HepG2 (cell line): ENCODE data around the gene FBXW2. TPM values are rescaled to one million over a fixed set of nuclear protein-coding genes. Genes with fewer than 3 reads are reported as not detected.

Source experiments
- ATAC-seq: fragments of 200-7000 bp; cut with Tn5 transposase; 3 replicates; pipeline ENCODE4 v1.9.1; 2020; ENCODE audit warnings: mild to moderate bottlenecking, moderate library complexity
- BruUV-seq: library from RNA; stranded (reverse); fragments of 400-500 nt; replicated peaks from 2 replicates; lab custom pipeline; 2021; lab: Mats Ljungman, UMichigan
- CTCF ChIA-PET: fragments of 300-600 bp; formaldehyde crosslinking; extraction: SDS; loops from one replicate; lab custom pipeline; 2021; ENCODE audit warnings: low total read pairs, inconsistent platforms, low intra/inter-chr PET ratio; lab: Yijun Ruan, JAX
- POLR2A ChIA-PET: fragments of 350-600 bp; sonication (Branson Sonifier 250); formaldehyde crosslinking; loops from one replicate; lab custom pipeline; 2020; ENCODE audit warnings: antibody characterized with exemption, inconsistent platforms; lab: Yijun Ruan, JAX
- DNase-seq: peaks from one replicate; pipeline ENCODE4 v3.0.0-alpha.2; 2015; ENCODE audit warnings: low spot score
- FAIRE-seq: peaks from 3 replicates; lab custom pipeline; 2011; peaks lifted over from hg19 to GRCh38; lab: Jason Lieb, UNC
- H2AFZ ChIP-seq: one replicate; pipeline ENCODE4 v1.6.1; 2011; ENCODE audit warnings: low read length, inconsistent platforms
- H3K27ac ChIP-seq: fragments of 300-600 bp; 3 replicates; pipeline ENCODE4 v1.8.0; 2011; ENCODE audit warnings: mixed run types, mild to moderate bottlenecking, mixed read lengths, low read length, inconsistent platforms; ENCODE audit not compliant: insufficient read depth; ENCODE audit errors: extremely low read length
- H3K27me3 ChIP-seq, 2 experiments: fragments of 200-600 bp in 1 of 2; 2 replicates in 1 of 2; 3 replicates in 1 of 2; pipeline versions ENCODE4 v1.6.0 to v1.8.0; 2011; ENCODE audit warnings: low read length in 2 of 2, mild to moderate bottlenecking in 2 of 2, moderate library complexity in 2 of 2, inconsistent platforms in 1 of 2; ENCODE audit not compliant: insufficient read depth in 2 of 2, control insufficient read depth in 1 of 2
- H3K36me3 ChIP-seq, 2 experiments: fragments of 200-600 bp in 1 of 2; replicated peaks in 1 of 2; 2 replicates in 1 of 2; 3 replicates in 1 of 2; pipeline versions ENCODE4 v1.5.1 to v1.8.0; 2011; ENCODE audit warnings: low read length in 2 of 2, inconsistent platforms in 1 of 2; ENCODE audit not compliant: insufficient read depth in 2 of 2, control insufficient read depth in 1 of 2
- H3K4me1 ChIP-seq: 2 replicates; pipeline ENCODE4 v1.5.1; 2012; ENCODE audit warnings: low read length, inconsistent platforms; ENCODE audit not compliant: insufficient read depth
- H3K4me2 ChIP-seq: 2 replicates; pipeline ENCODE4 v1.6.0; 2011; ENCODE audit warnings: low read depth, low read length, inconsistent platforms
- H3K4me3 ChIP-seq, 3 experiments: fragments of 200-600 bp in 1 of 3; sonication (generic), shearing (Covaris generic) in 1 of 3; replicated peaks in 1 of 3; 2 replicates each; pipeline ENCODE4 v1.5.1; 2011 to 2016; ENCODE audit warnings: low read length in 3 of 3, inconsistent platforms in 2 of 3, low read depth in 2 of 3, mild to moderate bottlenecking in 2 of 3, control low read depth in 1 of 3, mixed read lengths in 1 of 3; ENCODE audit not compliant: insufficient read depth in 1 of 3
- H3K79me2 ChIP-seq: one replicate; pipeline ENCODE4 v1.6.1; 2011; ENCODE audit warnings: low read length, inconsistent platforms; ENCODE audit not compliant: insufficient read depth
- H3K9ac ChIP-seq: 2 replicates; pipeline ENCODE4 v1.6.0; 2011; ENCODE audit warnings: mild to moderate bottlenecking, low read depth, low read length, inconsistent platforms; ENCODE audit not compliant: insufficient read depth
- H3K9me3 ChIP-seq: 2 replicates; pipeline ENCODE4 v1.5.1; 2012; ENCODE audit warnings: mild to moderate bottlenecking, low read length
- H4K20me1 ChIP-seq: 2 replicates; pipeline ENCODE4 v1.6.0; 2011; ENCODE audit warnings: inconsistent platforms, mild to moderate bottlenecking, low read length, moderate library complexity; ENCODE audit not compliant: insufficient read depth
- CBFB ChIP-seq: sonication (generic); formaldehyde crosslinking; IDR thresholded peaks from 2 replicates; pipeline ENCODE4 v1.4.0; 2020; ENCODE audit warnings: missing genetic modification reagents
- NFE2 ChIP-seq: sonication (generic); formaldehyde crosslinking; IDR thresholded peaks from 2 replicates; pipeline ENCODE4 v1.4.0; 2020; ENCODE audit warnings: missing genetic modification reagents
- RFX3 ChIP-seq: IDR thresholded peaks from 2 replicates; pipeline ENCODE4 v1.6.1; 2016; ENCODE audit warnings: missing biosample characterization, missing genetic modification reagents
- WGBS: methylation state at CpG from one replicate; pipeline ENCODE4 v1.1.6; 2017; ENCODE audit warnings: low lambda C conversion rate; 5-methylcytosine and 5-hydroxymethylcytosine counted together
- in situ Hi-C: cut with HindIII; loops from 2 replicates; pipeline ENCODE4 v1.10.0; 2017; ENCODE audit warnings: low pct_unique_long_range_greater_than_20kb; ENCODE audit not compliant: extremely low pct_ligation_motif_present
- intact Hi-C: fragments of 100-400 bp; cut with micrococcal nuclease; formaldehyde crosslinking; loops from one replicate; pipeline ENCODE4 v1.10.0; 2022; ENCODE audit not compliant: unreplicated experiment
- polyA plus RNA-seq, 8 experiments: library from polyadenylated mRNA; depleted of rRNA in 3 of 8; stranded (reverse) in 7 of 8; unstranded in 1 of 8; fragments of >200 nt; fragmentation: Illumina TruSeq in 4 of 8; extraction: Trizol in 4 of 8; gene quantifications; 2 replicates each; pipeline versions ENCODE4 v1.2.1 to v1.2.3, GENCODE V29; 2011 to 2016; ENCODE audit warnings: low read depth in 4 of 8, missing spikeins in 1 of 8, mixed read lengths in 1 of 8; ENCODE audit not compliant: insufficient read depth in 1 of 8
- total RNA-seq, 5 experiments: library from RNA; depleted of rRNA; stranded (reverse); fragments of >200 nt; fragmentation: Illumina TruSeq; extraction: Trizol; gene quantifications; 2 replicates each; pipeline ENCODE4 v1.2.3, GENCODE V29; 2016; ENCODE audit warnings: low read depth in 1 of 5
- TF ChIP-seq, protein P1 (sequence below), 2 experiments: IDR thresholded peaks; 2 replicates each; pipeline ENCODE4 v1.6.1; 2011 to 2012; ENCODE audit warnings: low read length in 2 of 2, borderline replicate concordance in 1 of 2, low read depth in 1 of 2, mild to moderate bottlenecking in 1 of 2, moderate library complexity in 1 of 2
- TF ChIP-seq, protein P2 (sequence below): IDR thresholded peaks from 2 replicates; pipeline ENCODE4 v1.6.1; 2016; ENCODE audit warnings: mild to moderate bottlenecking
- TF ChIP-seq, protein P3 (sequence below), 2 experiments: fragments of 450-650 bp in 1 of 2; sonication (generic) in 1 of 2; formaldehyde crosslinking in 1 of 2; IDR thresholded peaks; 2 replicates each; pipeline versions ENCODE4 v1.6.1 to v1.8.0; 2016 to 2022; ENCODE audit warnings: antibody characterized with exemption in 1 of 2, mild to moderate bottlenecking in 1 of 2, missing genetic modification reagents in 1 of 2
- TF ChIP-seq, protein P4 (sequence below): sonication (generic); formaldehyde crosslinking; IDR thresholded peaks from 2 replicates; pipeline ENCODE4 v1.5.0; 2020; ENCODE audit warnings: missing genetic modification reagents

The FBXW2 gene
- total and polyA plus RNA-seq, 2 of the 13 experiments (the other 11 are each of a cell fraction or from before 2014, with no cell fraction given), result 35.4 to 43.1 TPM

DNA sequence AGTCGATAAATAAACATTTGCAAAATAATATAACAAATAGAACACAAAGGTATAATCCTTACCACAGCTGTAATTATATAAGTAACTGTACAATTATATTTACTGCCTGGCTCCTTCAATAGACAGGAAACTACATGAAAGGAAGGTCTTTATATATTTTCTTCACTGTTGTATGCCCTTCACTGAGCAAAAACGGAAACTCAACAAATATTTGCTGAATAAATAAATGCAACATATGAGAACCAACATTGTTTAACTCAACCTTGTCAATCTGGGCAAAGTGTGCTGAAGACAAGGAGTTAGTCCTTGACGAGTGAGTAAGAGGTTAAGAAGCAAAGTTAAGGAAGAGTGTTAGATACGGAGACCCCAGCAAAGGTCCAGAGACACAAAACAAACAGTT lies 26.9 kb upstream of the FBXW2 start (continued):
- TF ChIP-seq, protein P1, sequence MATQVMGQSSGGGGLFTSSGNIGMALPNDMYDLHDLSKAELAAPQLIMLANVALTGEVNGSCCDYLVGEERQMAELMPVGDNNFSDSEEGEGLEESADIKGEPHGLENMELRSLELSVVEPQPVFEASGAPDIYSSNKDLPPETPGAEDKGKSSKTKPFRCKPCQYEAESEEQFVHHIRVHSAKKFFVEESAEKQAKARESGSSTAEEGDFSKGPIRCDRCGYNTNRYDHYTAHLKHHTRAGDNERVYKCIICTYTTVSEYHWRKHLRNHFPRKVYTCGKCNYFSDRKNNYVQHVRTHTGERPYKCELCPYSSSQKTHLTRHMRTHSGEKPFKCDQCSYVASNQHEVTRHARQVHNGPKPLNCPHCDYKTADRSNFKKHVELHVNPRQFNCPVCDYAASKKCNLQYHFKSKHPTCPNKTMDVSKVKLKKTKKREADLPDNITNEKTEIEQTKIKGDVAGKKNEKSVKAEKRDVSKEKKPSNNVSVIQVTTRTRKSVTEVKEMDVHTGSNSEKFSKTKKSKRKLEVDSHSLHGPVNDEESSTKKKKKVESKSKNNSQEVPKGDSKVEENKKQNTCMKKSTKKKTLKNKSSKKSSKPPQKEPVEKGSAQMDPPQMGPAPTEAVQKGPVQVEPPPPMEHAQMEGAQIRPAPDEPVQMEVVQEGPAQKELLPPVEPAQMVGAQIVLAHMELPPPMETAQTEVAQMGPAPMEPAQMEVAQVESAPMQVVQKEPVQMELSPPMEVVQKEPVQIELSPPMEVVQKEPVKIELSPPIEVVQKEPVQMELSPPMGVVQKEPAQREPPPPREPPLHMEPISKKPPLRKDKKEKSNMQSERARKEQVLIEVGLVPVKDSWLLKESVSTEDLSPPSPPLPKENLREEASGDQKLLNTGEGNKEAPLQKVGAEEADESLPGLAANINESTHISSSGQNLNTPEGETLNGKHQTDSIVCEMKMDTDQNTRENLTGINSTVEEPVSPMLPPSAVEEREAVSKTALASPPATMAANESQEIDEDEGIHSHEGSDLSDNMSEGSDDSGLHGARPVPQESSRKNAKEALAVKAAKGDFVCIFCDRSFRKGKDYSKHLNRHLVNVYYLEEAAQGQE (IDR thresholded peaks at IDR 0.05; ENCODE audit: borderline replicate concordance in 1 of 2, low read depth in 1 of 2, low read length in 2 of 2), result no peak

DNA sequence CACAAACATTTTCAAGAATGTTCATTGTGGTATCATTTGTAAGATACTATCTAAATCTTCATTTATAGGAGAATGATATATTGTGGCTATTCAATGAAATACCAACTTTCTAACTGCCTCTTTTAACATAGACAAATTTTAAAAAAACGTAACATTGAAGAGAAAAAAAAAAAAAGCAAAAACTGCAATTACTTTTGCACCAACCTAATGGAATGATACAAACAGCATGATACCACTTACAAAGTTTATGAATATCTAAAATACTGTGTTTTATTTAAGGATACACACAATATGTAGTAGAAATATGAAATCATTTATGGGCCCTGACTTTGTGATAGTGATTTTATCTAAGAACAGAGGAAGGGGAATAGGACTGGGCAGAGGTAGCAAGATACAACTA lies 25.4 kb upstream of the FBXW2 start:
- no peaks in the 10 kb centered on the region for H3K9me3 ChIP-seq
- no peaks in the 10 kb centered on the region for H3K27me3 ChIP-seq
- WGBS, result 91% methylated on average over 1 of the region's 1 CpG
- ChIA-PET POLR2A (no interaction called here), CTCF (no interaction called here)
- no peak overlapping the region for H3K27ac ChIP-seq
- in situ Hi-C loops, result no loop called here
- no peak for DNase-seq
- no peak overlapping the region for H3K4me2 ChIP-seq
- no peak overlapping the region for H3K4me3 ChIP-seq
- intact Hi-C loops, result no loop called here
- no peak overlapping the region for H3K9ac ChIP-seq
- no peak overlapping the region for H2AFZ ChIP-seq
- ATAC-seq, result no peak
- peaks cover 0 to 34% of the 10 kb centered on the region in 2 experiments; a peak in 3 of 5 replicates for H3K36me3 ChIP-seq
- FAIRE-seq, result no peak
- H4K20me1 ChIP-seq, result no peaks in the 10 kb centered on the region
- H3K4me1 ChIP-seq, result peaks cover 13% of the 10 kb centered on the region
- no peaks in the 10 kb centered on the region for H3K79me2 ChIP-seq
- BruUV-seq, result no TSS peak
- TF ChIP-seq CBFB (CRISPR knock-in tag) (no peak), NFE2 (CRISPR knock-in tag) (no peak), RFX3 (no peak)
- TF ChIP-seq, protein P2, sequence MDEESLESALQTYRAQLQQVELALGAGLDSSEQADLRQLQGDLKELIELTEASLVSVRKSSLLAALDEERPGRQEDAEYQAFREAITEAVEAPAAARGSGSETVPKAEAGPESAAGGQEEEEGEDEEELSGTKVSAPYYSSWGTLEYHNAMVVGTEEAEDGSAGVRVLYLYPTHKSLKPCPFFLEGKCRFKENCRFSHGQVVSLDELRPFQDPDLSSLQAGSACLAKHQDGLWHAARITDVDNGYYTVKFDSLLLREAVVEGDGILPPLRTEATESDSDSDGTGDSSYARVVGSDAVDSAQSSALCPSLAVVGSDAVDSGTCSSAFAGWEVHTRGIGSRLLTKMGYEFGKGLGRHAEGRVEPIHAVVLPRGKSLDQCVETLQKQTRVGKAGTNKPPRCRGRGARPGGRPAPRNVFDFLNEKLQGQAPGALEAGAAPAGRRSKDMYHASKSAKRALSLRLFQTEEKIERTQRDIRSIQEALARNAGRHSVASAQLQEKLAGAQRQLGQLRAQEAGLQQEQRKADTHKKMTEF (CRISPR knock-in tag), result no peak
- TF ChIP-seq, protein P3, sequence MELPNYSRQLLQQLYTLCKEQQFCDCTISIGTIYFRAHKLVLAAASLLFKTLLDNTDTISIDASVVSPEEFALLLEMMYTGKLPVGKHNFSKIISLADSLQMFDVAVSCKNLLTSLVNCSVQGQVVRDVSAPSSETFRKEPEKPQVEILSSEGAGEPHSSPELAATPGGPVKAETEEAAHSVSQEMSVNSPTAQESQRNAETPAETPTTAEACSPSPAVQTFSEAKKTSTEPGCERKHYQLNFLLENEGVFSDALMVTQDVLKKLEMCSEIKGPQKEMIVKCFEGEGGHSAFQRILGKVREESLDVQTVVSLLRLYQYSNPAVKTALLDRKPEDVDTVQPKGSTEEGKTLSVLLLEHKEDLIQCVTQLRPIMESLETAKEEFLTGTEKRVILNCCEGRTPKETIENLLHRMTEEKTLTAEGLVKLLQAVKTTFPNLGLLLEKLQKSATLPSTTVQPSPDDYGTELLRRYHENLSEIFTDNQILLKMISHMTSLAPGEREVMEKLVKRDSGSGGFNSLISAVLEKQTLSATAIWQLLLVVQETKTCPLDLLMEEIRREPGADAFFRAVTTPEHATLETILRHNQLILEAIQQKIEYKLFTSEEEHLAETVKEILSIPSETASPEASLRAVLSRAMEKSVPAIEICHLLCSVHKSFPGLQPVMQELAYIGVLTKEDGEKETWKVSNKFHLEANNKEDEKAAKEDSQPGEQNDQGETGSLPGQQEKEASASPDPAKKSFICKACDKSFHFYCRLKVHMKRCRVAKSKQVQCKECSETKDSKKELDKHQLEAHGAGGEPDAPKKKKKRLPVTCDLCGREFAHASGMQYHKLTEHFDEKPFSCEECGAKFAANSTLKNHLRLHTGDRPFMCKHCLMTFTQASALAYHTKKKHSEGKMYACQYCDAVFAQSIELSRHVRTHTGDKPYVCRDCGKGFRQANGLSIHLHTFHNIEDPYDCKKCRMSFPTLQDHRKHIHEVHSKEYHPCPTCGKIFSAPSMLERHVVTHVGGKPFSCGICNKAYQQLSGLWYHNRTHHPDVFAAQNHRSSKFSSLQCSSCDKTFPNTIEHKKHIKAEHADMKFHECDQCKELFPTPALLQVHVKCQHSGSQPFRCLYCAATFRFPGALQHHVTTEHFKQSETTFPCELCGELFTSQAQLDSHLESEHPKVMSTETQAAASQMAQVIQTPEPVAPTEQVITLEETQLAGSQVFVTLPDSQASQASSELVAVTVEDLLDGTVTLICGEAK (IDR thresholded peaks at IDR 0.05), result peak; percentile 53; the same call in 1 of the 2 replicates
- TF ChIP-seq, protein P3 (CRISPR knock-in tag; IDR thresholded peaks at IDR 0.05), result no peak
- TF ChIP-seq, protein P4, sequence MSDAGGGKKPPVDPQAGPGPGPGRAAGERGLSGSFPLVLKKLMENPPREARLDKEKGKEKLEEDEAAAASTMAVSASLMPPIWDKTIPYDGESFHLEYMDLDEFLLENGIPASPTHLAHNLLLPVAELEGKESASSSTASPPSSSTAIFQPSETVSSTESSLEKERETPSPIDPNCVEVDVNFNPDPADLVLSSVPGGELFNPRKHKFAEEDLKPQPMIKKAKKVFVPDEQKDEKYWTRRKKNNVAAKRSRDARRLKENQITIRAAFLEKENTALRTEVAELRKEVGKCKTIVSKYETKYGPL (CRISPR knock-in tag), result no peak
